IPS-NIHi7 (cell line): ENCODE data around the gene RASA2.

Experiments used
- DNase-seq: peaks from one replicate; pipeline ENCODE4 v3.0.0; 2012; ENCODE audit warnings: mixed read lengths; ENCODE audit errors: extremely low spot score

The RASA2 gene

DNA sequence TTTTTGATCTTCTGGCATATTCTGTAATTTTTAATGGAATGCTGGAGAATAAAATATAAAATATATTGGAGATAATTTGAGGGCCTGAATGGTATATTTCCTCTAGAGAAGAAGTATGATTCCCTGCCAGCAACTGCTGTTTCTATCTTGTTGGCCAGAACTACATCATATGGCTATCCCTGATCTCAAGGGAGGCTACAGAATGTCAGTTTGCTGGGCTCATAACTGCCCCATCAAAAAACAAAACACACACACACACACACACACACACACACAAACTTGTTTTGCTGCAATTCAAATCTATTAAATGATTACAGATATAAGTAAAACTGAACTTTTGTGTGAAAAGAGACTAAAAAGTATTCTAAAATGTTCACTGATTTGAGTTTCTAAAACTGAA, 51.0 kb downstream of the RASA2 start:
- no peak for DNase-seq

DNA sequence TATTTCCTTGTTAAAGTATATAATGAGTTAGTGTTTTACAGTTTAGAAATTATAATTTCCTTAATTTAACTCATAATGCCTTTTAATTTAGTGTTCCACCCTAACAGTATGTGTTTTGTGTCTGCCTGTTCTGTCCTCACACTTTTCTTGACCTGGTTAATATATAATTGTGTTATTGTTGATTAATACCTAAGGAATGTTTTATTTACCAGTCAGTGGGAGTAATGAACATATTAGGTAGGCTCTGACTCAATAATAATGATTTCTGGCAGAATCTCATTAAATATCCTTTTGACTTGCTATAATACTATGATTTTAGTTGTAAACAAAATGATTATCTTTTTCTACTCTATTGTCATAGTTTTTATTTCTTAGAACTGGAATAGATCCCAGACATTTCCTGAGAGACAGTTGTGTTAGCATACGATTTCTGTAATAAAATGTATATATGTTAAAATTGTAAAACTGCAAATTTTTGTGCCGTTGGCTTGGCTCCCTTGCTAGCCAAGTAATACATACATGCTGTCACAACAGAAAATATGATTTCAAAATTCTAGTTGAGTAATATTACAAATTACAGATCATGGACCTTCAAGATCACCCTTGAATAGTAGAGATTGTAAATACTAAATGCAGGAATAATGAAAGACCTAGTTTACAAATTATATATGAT, 51.9 kb downstream of the RASA2 start:
- DNase-seq = no peak

DNA sequence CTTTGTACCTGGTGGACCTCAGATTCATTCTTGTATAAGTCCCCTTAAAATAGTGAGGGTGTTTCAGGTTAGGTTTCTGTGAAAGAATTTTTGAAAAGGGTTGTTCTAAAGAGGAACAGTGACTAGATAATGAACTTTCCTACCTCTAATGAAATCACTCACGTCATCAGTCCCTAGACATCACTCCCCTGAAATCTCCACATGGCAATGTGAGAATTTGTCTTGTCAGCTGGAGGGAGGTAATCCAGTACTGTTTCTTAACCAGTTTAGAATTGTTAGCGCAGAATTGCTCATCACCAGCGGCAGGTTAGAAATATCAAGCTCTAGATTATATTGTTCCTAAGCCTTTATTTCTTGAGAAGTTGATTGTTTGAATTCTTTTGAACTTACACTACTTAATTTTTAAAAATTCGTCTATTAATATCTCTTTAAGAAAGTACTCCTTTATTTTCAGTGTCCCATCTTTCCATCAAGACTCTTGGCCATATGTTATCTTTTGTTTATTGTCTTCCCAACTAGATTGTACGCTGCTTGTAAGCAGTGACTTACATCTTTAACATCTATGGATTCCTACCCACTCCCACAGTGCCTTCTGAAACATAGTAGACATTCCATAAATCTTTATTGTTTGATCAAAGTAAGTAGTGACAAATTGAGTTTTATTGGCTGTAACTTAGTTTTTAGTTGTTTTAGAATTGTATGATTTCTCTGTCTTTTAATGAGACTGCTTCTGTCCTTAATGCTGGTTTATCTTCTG, 52.8 kb downstream of the RASA2 start:
- DNase-seq = no peak

DNA sequence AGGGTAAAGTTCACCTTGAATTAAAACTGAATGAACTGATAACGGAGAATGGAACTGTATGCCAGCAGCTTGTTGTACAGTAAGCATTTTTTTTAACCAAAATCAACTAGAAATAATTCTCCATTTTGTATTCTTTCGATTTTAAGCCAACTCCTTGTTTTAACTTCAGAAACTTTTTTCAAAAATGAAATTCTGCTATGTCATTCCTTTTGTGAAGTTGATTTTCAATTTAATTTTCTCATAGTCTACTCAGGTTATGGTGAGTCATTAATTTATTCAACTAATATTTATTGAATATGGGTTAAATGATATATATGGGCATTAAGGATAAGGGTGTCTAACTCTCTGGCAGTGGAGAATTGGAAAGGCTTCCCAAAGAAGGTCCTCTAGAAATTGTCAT, 53.7 kb downstream of the RASA2 start:
- no peak for DNase-seq

DNA sequence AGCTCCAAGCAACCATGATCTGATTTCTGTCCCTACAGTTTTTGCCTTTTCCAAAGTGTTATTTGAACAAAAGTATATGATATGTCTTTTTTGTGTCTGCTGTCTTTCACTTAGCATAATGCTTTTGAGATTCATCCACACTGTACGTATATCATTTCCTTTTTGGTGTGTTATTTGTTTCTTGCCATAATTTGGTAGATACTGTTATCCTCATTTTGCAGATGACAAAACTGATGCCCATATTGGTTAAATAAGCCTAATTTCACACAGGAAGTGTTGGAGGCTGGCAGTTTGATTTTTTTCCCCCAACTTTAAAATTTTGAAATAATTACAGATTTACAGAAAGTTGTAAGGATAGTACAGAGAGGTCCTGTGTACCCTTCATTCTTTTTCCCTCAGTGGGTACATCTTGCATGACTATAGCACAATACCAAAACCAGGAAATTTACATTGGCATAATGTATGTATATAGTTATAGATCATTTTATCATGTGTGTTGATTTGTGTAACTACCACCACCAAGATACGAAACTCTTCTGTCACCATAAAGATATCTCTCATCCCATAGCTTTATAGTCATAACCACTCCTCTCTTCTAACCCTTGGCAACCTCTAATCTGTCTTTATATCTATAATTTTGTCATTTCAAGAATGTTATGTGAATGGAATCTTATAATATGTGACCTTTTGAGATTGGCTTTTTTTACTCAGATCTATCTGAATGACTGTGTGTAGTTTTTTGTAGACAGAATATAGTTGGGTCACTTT, 55.6 kb downstream of the RASA2 start:
- DNase-seq = no peak

DNA sequence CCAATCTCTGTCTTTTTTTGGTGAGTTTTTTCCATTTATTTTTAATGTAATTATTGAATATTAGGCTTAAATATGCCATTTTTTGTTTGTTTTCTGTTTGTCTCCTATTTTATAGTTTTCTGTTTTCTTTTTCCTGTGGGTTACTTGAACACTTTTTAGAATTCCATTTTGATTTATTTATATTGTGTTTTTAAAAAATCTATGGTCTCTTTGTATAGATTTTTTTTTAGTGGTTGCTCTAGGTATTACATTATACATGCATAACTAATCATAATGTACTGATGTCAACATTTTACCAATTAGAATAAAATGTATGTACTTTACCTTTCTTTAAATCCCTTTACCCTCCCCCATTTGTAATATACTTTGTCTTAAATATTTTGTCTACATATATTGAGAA, 56.2 kb downstream of the RASA2 start:
- DNase-seq = no peak

DNA sequence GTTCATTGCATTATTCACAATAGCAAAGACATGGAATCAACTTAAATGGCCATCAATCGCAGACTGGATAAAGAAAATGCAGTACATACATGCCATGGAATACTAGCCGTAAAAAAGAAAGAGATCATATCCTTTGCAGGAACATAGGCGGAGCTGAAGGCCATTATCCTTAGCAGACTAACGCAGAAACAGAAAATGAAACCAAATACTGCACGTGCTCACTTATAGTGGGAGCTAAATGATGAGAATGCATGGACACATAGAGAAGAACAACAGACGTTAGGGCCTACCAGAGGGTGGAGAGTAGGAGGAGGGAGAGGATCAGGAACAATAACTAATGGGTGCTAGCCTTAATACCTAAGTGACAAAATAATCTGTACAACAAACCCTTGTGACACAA, 57.9 kb downstream of the RASA2 start:
- DNase-seq = no peak

DNA sequence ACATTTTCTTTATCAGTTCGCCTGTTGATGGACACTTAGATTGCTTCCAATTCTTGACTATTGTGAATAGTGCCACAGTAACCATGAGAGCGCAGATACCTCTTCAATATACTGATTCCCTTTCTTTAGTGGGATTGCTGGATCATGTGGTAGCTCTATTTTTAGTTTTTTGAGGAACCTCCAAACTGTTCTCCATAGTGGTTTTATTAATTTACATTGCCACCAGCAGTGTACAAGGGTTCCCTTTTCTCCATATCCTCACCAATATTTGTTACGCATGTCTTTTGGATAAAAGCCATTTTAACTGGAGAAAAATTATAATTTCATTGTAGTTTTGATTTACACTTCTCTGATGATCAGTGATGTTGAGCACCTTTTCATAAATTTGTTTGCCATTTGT, 59.3 kb downstream of the RASA2 start:
- no peak for DNase-seq

DNA sequence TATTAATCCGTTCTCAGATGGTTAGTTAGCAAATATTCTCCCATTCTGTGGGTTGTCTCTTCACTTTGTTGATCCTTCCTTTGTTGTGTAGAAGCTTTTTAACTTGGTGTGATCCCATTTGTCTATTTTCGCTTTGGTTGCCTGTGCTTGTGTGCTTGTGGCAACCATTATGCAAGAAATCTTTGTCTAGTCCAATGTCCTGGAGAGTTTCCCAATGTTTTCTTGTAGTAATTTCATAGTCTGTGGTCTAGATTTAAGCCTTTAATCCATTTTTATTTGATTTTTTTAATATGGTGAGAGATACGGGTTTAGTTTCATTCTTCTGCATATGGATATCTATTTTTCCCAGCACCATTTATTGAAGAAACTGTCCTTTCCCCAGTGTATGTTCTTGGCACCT, 59.8 kb downstream of the RASA2 start:
- DNase-seq = no peak

DNA sequence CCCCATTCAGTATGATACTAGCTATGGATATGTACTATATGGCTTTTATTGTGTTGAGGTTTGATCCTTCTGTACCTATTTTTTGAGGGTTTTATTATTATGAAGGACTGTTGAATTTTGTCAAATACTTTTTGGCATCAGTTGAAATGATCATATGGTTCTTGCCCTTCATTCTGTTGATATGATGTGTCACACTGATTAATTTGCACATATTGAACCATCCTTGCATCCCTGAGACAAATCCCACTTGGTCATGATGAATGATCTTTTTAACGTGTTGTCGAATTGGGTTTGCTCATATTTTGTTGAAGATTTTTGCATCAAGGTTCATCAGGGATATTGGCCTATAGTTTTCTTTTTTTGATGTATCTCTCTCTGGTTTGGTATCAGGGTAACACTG, 61.0 kb downstream of the RASA2 start:
- no peak for DNase-seq

DNA sequence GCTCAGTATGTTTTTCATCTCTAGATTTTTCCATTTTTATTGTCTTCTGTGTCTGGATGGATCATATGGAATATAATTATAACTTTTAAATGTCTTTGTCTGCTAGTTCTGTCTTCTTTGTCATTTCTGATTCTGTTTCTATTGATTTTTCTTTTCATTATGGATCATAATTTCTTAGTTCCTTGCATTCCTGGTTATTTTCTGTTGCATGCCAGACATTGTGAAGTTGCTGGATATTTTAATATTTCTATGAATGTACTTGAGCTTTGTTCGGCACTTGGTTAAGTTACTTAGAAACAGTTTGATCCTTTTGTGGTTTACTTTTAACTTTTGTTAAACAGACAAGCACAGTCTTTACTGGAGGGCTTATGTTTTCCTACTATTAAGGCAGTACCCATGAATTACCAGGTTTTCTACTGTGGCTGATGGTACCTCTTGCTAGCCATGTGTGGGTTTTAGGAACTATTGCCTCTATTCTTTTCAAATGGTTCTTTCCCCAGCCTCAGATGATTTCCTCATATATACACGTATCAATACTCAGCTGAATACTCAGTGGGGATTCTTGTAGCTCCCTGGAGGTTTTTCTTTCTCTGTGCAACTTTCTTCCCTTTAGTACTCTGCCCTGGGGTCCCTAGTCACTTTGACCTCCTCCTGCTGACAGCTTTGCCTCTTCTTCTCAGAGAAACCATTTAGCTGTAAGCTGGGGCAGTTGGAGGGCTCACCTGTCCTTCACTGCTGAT, 64.3 kb downstream of the RASA2 start:
- DNase-seq = no peak

DNA sequence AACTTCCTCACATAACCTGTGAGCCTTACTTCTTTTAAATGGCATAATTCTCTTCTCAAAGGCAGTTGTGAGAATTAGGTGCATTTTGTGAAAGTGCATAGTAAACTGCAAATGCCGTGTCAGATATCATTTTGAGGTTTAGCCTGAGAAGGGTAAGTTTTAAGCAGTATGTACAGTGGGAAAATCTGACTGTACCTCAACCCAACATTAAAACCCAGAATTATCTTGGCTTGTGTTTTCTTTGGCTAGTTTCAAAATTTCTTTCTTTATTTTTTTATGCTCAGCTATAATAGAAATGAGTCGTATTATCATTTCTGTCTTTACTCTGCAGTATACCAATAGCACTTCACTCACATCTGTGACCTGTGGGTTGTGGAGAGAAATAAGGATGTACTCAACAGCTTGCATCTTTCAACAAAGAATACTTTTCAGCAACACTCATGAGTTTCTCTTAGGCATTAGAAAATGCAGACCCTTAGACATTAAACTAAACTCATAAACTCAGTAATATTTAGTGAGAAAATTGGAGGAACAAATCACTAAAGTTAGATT, 65.7 kb downstream of the RASA2 start:
- DNase-seq = no peak

DNA sequence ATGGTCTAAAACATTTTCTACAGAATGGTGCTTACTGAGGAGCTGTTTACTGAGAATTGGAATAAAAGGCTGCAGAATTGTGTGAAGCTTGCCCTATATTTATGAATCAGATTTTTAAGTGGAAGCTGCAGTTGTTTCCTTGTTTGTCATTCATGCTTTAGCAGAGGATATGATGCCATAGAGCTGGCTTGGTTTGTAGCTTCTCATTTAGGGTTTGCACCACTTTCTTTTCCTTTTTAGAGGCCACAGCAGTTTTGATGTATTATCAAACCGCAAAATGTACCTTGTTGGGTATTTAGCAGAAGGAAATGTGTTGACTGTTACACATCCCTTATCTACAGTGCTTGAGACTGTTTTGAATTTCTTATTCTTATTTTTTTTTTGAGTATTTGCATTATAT, 66.2 kb downstream of the RASA2 start:
- DNase-seq = no peak

DNA sequence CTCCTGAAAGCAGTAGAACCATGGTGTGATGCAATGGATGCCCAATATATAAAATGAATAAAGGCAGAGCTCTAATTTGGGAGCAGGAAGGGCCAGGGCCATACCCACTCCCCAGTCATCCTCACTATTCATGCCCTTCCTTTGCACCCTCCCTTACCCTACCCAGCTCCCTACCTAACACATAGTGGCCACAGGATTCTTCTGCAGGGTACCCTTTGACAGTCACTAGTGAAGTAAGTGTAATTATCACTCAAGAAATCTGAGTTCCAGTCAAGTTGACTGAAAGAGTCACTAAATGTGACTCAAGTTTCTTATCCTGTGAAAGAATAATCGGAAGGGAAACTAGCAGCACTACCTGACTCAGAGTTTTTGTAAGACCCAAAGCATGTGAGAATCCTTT, 69.2 kb downstream of the RASA2 start:
- DNase-seq = no peak

DNA sequence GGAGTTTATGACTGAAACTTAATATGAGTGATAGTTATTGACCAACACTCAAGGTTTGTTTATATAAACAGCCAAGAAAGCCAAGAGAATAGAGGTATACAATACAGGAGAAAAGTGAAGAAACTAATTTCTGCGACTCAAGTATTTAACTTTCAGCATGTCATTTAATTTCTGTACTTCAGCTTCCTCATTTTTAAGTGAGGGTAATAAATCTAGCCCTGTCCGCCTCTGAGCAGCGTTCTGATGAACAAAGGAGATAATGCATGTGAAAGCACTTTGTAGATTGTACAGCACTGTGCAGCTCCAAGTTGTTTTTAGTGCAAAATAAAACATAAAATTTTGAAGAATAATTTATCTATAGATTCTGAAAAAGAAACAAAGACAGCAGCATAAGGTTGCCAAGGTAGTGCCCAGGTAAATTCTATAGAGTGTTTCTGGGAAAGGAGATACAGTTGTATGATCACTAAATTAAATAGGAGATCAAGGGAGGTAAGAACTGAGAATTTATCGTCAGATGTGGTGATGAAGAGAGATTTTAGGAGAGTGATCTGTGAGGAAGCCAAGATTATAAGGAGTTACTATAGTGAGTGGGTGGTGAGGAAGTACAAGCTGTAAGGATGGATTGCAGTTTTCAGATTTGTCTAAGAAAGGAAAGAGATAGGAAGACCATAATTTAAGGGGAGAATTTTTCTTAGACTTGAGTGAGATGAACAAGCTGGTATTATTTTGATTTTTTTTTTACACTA, 71.3 kb downstream of the RASA2 start:
- no peak for DNase-seq

DNA sequence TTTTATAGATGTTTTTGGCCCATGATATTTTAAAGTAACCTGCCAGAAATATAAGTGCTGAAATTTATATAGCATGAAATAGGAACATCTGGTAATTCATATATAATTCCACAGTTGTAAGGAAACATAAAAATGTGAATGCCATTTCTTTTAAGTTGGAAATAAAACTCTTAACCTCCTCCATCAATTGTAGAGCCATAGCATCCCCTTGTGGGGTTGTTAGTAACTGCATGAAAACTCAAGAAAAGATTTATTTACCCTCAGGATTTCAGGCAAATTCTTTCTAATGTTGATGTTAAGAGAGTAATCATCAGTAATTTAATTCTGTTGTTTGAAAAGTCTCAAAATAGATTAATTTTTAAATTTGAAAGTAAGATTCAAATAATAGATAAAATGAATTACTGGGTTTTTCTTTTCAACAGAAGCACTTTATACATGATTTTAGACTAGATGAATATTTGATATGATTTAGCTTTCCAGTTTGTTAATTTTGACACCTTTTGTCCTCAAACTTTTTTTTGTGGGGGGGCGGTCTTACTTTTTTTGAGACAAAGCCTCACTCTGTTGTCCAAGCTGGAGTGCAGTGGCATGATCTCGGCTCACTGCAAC, 74.7 kb downstream of the RASA2 start:
- DNase-seq = peak; percentile 30

DNA sequence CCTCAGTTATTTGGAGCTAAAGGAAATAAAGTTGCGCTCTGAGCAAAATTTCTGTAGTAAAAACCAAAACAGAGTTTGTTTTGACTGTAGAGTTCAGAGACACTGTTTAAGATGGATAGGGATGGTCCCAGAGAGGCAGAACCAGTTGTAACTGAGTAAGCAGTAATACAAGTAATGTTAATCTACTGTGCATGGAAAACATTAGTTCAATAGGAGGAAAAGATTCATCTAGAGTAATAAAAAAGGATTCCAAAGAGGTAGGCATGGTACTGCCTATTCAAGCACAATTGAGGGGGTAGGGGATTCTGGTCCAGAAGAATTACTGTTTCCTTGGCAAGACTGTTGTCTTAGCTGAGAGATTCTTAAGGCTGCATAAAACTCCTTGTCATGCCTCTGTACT, 77.4 kb downstream of the RASA2 start:
- DNase-seq = no peak

DNA sequence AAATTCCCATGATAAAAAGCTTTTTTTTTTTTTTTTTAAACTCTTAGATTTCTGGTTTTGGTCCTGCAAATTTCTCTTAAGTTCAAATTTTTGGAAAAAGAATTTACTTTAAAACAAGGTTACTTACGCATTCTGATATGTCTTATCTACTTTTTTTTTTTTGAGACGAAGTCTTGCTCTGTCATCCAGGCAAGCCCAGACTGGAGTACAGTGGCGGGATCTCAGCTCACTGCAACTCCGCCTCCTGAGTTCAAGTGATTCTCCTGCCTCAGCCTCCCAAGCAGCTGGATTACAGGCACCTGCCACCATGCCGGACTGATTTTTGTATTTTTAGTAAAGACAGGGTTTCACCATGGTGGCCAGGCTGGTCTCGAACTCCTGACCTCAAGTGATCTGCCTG, 83.2 kb downstream of the RASA2 start:
- DNase-seq = no peak

DNA sequence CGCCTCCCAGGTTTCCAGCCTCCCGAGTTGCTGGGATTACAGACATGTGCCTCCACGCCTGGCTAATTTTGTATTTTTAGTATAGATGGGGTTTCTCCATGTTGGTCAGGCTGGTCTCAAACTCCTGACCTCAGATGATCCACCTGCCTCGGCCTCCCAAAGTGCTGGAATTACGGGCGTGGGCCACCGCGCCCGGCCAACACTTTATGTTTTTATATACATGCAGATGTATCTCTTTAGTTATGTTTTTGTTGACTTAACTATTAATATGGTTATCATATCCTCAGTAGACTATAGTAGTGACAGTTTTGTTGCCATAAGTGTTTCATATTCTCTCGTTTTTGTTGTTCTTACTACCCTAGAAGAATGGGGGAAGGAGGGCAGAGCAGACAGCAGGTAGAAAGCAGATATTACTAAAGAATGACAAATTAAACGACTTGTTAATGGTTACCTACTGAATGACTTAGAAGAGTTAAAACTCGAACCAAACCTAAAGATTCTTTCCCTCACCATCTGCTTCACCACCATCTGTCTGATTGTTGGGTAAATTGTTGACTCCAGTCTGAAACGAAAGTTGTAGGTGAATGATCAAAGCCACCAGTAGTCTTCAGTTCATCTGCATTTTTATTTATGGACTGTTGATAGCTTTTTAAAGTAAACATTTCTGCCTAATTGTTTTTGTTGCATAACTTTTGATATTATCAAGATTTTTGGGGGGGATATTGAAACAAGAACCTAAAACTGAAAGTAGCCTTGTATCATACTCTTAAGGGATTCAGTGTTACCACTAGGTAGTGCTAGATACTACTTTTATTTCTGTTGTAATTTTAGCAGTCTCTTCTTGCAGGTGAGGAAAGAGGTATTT, 89.3 kb downstream of the RASA2 start:
- peak; percentile 18 for DNase-seq

DNA sequence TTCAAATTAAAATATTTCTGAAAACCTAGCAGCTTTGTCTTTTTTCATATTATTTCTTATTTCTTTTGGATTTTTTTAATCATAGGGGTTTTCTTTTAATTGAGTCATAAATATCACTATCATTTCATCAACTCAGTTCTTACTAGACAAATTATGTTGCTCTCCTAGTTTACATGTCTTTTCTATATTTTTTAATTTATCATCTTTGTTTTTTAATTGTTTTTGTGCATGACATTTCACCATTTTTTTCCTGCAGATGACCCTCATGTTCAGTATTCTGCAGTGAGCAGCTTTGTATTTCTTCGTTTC, 89.9 kb downstream of the RASA2 start:
- DNase-seq = no peak
